A549 (cell line): ENCODE results near the gene SNX2. TPM values are rescaled to one million over a fixed set of nuclear protein-coding genes. Genes with fewer than 3 reads are reported as not detected.
"Not testable (repeated sequence)": the region's sequence is repeated elsewhere in the genome, so short reads cannot be mapped to it uniquely, and the experiment has no call there.

Experiments used
- ATAC-seq, 2 experiments: fragments of 200-7000 bp in 1 of 2; fragments of >200 bp in 1 of 2; cut with Nextera tagmentation in 1 of 2; cut with Tn5 transposase in 1 of 2; 3 replicates each; pipeline versions ENCODE4 v1.8.0 to v1.9.1; 2018 to 2020; ENCODE audit warnings: mild to moderate bottlenecking in 1 of 2, moderate library complexity in 1 of 2
- CTCF ChIA-PET: fragments of 300-600 bp; sonication (Branson Sonifier 250); formaldehyde crosslinking; extraction: SDS; loops from one replicate; lab custom pipeline; 2021; ENCODE audit warnings: antibody characterized with exemption, inconsistent platforms; lab: Yijun Ruan, JAX
- POLR2A ChIA-PET: fragments of 350-600 bp; formaldehyde crosslinking; extraction: SDS; loops from one replicate; lab custom pipeline; 2021; ENCODE audit warnings: antibody characterized with exemption, inconsistent platforms; lab: Yijun Ruan, JAX
- DNase-seq, 2 experiments: peaks; one replicate each; pipeline versions ENCODE4 v3.0.0 to v3.0.0-alpha.2; 2011 to 2016; ENCODE audit warnings: low read depth in 1 of 2, low spot score in 1 of 2
- FAIRE-seq: peaks from 2 replicates; lab custom pipeline; 2011; peaks lifted over from hg19 to GRCh38; lab: Jason Lieb, UNC
- H3K27ac ChIP-seq, 2 experiments: fragments of >200 bp; sonication (Bioruptor Twin); formaldehyde crosslinking; 3 replicates each; pipeline ENCODE4 v1.5.1; 2016 to 2017
- H3K4me1 ChIP-seq: fragments of >200 bp; sonication (Bioruptor Twin); formaldehyde crosslinking; 3 replicates; pipeline ENCODE4 v1.6.1; 2016
- H3K4me2 ChIP-seq: fragments of >200 bp; sonication (Bioruptor Twin); formaldehyde crosslinking; 3 replicates; pipeline ENCODE4 v1.6.1; 2016
- H3K4me3 ChIP-seq: fragments of >200 bp; sonication (Bioruptor Twin); formaldehyde crosslinking; 3 replicates; pipeline ENCODE4 v1.5.1; 2016
- H3K9me3 ChIP-seq: fragments of >200 bp; sonication (Bioruptor Twin); formaldehyde crosslinking; 3 replicates; pipeline ENCODE4 v1.6.1; 2016
- ATOH8 ChIP-seq: fragments of 250-450 bp; sonication (Bioruptor Pico); IDR thresholded peaks from 2 replicates; pipeline ENCODE4 v1.5.0; 2020; ENCODE audit warnings: low read depth, mild to moderate bottlenecking, moderate library complexity
- BCL3 ChIP-seq: fragments of >200 bp; sonication (Bioruptor Twin); formaldehyde crosslinking; IDR thresholded peaks from 3 replicates; pipeline ENCODE4 v1.6.1; 2016
- CTCF ChIP-seq: fragments of >200 bp; sonication (Bioruptor Twin); formaldehyde crosslinking; IDR thresholded peaks from 3 replicates; pipeline ENCODE4 v1.5.1; 2016
- E2F6 ChIP-seq: IDR thresholded peaks from 2 replicates; pipeline ENCODE4 v1.6.1; 2012; ENCODE audit warnings: low read depth, borderline replicate concordance
- EHMT2 ChIP-seq: fragments of 200-600 bp; sonication (generic); IDR thresholded peaks from 2 replicates; pipeline ENCODE4 v1.6.1; 2016; ENCODE audit warnings: antibody characterized with exemption, low read depth, mild to moderate bottlenecking, moderate library complexity
- HMGXB4 ChIP-seq: fragments of 250-450 bp; sonication (Bioruptor Pico); IDR thresholded peaks from 2 replicates; pipeline ENCODE4 v1.5.0; 2021; ENCODE audit warnings: mild to moderate bottlenecking, moderate library complexity, borderline replicate concordance
- JUN ChIP-seq, 2 experiments: fragments of >200 bp; sonication (Bioruptor Twin); formaldehyde crosslinking; IDR thresholded peaks; 2 replicates in 1 of 2; 3 replicates in 1 of 2; pipeline ENCODE4 v1.6.1; 2016 to 2017
- JUNB ChIP-seq: fragments of >200 bp; sonication (Bioruptor Twin); formaldehyde crosslinking; IDR thresholded peaks from 2 replicates; pipeline ENCODE4 v1.6.1; 2016
- MAFK ChIP-seq: fragments of 450-650 bp; IDR thresholded peaks from 2 replicates; pipeline ENCODE4 v1.6.1; 2014; ENCODE audit not compliant: partially characterized antibody
- NR3C1 ChIP-seq: fragments of >200 bp; sonication (Bioruptor Twin); formaldehyde crosslinking; IDR thresholded peaks from 3 replicates; pipeline ENCODE4 v1.6.1; 2017
- POLR2AphosphoS2 ChIP-seq: conservative IDR thresholded peaks from 2 replicates; pipeline ENCODE4 v1.6.1; 2012; ENCODE audit warnings: low read length, improper control_type of control experiment, inconsistent platforms
- WGBS: methylation state at CpG from one replicate; pipeline ENCODE4 v1.1.6; 2017; ENCODE audit errors: missing lambda C conversion rate; 5-methylcytosine and 5-hydroxymethylcytosine counted together
- polyA plus RNA-seq, 4 experiments: library from polyadenylated mRNA; depleted of rRNA in 3 of 4; stranded (reverse); fragments of >200 nt; fragmentation: RNase III in 1 of 4; extraction: RNeasy Plus Mini Kit Qiagen cat#74134 plus additional on column Dnase treatment in 1 of 4; gene quantifications; 2 replicates in 3 of 4; 3 replicates in 1 of 4; pipeline ENCODE4 v1.2.3, GENCODE V29; 2011 to 2017

The SNX2 gene
- polyA plus RNA-seq, 2 of the 4 experiments (the other 2 are of a cell fraction): 52.9 to 60.6 TPM

- DNase-seq (no peak), ATAC-seq (no peak), FAIRE-seq (no peak)
- no peak for TF ChIP-seq JUN (IDR thresholded peaks at IDR 0.05)
- no peak for TF ChIP-seq HMGXB4
- no peak for TF ChIP-seq BCL3
- ChIA-PET CTCF (interaction anchor here (0.8 to 1.1 kb wide), 2 partner anchors 146 to 192 kb away, joined by 3 read pairs; no protein-coding TSS in a partner anchor), POLR2A (no interaction called here)
- H3K4me2 ChIP-seq: peak overlapping the region; percentile 34
- 93% methylated on average over 1 of the region's 1 CpG for WGBS
- no peak overlapping the region for H3K4me3 ChIP-seq
- peak overlapping the region; percentile 10 to 42; a peak in 4 of 6 replicates for H3K27ac ChIP-seq
- H3K4me1 ChIP-seq: peaks cover 49% of the 10 kb centered on the region
- no peaks in the 10 kb centered on the region for H3K9me3 ChIP-seq
Measured at GRCh38 chr5:122849771-122850170, 74.9 kb downstream of the SNX2 start.

- H3K4me2 ChIP-seq, POLR2A ChIA-PET, FAIRE-seq, ATAC-seq, CTCF ChIA-PET, H3K9me3 ChIP-seq, H3K27ac ChIP-seq, DNase-seq, H3K4me3 ChIP-seq, H3K4me1 ChIP-seq: not testable (repeated sequence)
- 92% methylated on average over 6 of the region's 8 CpGs for WGBS
Measured at GRCh38 chr5:122857538-122857937, 82.7 kb downstream of the SNX2 start.

GRCh38 chr5:122858451-122858850, 83.6 kb downstream of the SNX2 start:
- Histone ChIP-seq H3K4me3 (no peak overlapping the region), H3K4me2 (no peak overlapping the region)
- no peak for ATAC-seq

More at GRCh38 chr5:122858451-122858850, 83.6 kb downstream of the SNX2 start:
- no peak for FAIRE-seq
- 94% methylated on average over 1 of the region's 1 CpG for WGBS
- no peaks in the 10 kb centered on the region for H3K4me1 ChIP-seq
- CTCF ChIA-PET: no interaction called here
- no peak for DNase-seq
- POLR2A ChIA-PET: no interaction called here
- no peak overlapping the region for H3K27ac ChIP-seq
- no peaks in the 10 kb centered on the region for H3K9me3 ChIP-seq
- TF ChIP-seq NR3C1 (no peak), JUNB (no peak), POLR2AphosphoS2 (no peak), MAFK (peak; percentile 63), ATOH8 (no peak), EHMT2 (no peak), E2F6 (no peak), CTCF (no peak)
